ENCODE results near the gene TPK1. TPM values are rescaled to one million over a fixed set of nuclear protein-coding genes. Genes with fewer than 3 reads are reported as not detected.

TPK1 gene
- total RNA-seq, 5 donors from 2014 or later (not counting 1 experiment from before 2014, with no cell fraction given): 19.1 to 31.6 (median 22.0) TPM

DNA sequence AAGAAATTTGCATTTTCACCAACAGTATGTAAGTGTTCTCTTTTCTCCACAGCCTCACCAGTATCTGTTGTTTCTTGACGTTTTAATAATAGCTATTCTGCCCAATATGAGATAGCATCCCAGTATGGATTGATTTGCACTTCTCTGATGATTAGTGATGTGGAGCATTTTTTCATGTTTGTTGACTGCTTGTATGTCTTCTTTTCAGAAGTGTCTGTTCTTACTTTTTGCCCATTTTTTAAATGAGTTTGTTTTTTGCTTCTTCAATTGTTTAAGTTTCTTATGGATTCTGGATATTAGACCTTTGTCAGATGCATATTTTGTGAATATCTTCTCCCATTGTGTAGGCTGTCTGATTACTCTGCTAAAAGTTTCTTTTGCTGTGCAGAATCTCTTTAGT, 12.2 kb upstream of the TPK1 start:
- Mint-ChIP-seq H3K9me3 (peaks cover 7 to 22% (median 12%) of the 10 kb centered on the region in 3 donors), H3K36me3 (peaks cover 3% of the 10 kb centered on the region), H3K27ac (no peak overlapping the region), H3K27me3 (peaks cover 0 to 2% of the 10 kb centered on the region in 2 donors), H3K4me1 (no peaks in the 10 kb centered on the region), H3K4me3 (no peak overlapping the region)
- Histone ChIP-seq H3K27me3 (replicated peaks in 1 of 2; ENCODE audit: control insufficient read depth in 2 of 2, extremely low read depth in 1 of 2, insufficient read depth in 2 of 2, low read length in 1 of 2) (no peaks in the 10 kb centered on the region), H3K4me1 (ENCODE audit: control insufficient read depth in 1 of 2, extremely low read depth in 1 of 2, insufficient read depth in 2 of 2, low read length in 2 of 2) (no peaks in the 10 kb centered on the region), H3K4me3 (ENCODE audit: control insufficient read depth in 1 of 2, extremely low read depth in 1 of 2, low read length in 1 of 2) (no peak overlapping the region), H3K9me3 (no peaks in the 10 kb centered on the region), H3K27ac (ENCODE audit: low read length) (no peak overlapping the region), H3K36me3 (ENCODE audit: control insufficient read depth in 2 of 2, extremely low read depth in 1 of 2, insufficient read depth in 1 of 2, low read length in 1 of 2) (no peaks in the 10 kb centered on the region)
- POLR2A ChIA-PET: interaction anchor here in 1 of 2 donors (0.5 kb wide), 1 partner anchor 167 kb away, joined by 7 read pairs; no protein-coding TSS in a partner anchor
- CTCF ChIA-PET: no interaction called here
- ATAC-seq (replicated peaks in 1 of 4): no peak
- no peak for DNase-seq
- whole genome bisulfite sequencing (ENCODE audit: insufficient coverage): no CpG with 5 or more reads among the region's 1 CpG

DNA sequence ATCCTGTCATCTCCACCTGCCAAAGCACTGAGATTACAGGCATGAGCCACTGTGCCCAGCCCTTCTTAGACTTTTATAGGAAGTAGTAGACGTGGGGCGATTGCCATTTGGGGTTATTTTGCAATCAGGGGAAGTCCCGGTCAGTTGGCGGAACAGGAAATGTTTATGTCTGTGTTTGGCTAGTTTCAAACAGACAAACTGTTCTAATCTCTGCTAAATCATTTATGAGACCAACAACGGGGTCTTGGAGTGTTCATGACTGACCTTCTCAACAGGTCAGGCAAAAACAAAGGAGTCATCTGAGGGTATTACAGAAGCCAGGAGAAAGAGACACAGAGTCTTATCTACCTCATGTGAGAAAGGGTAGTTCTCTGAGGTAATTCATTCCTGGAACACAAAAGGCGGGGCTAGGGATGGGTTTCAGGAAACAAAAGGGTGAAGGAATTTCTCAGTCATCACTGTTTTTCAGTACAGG, 6.6 kb upstream of the TPK1 start:
- ATAC-seq (replicated peaks in 1 of 4): peak in 1 of 4 experiments; percentile 26
- no peak overlapping the region for H3K4me3 ChIP-seq (ENCODE audit: control insufficient read depth in 1 of 2, extremely low read depth in 1 of 2, low read length in 1 of 2)
- H3K9me3 Mint-ChIP-seq: peaks cover 4 to 14% (median 6%) of the 10 kb centered on the region in 3 donors
- no peaks in the 10 kb centered on the region for H3K36me3 Mint-ChIP-seq
- H3K9me3 ChIP-seq: no peaks in the 10 kb centered on the region
- peaks cover 0 to 6% of the 10 kb centered on the region in 2 experiments for H3K4me1 ChIP-seq (ENCODE audit: control insufficient read depth in 1 of 2, extremely low read depth in 1 of 2, insufficient read depth in 2 of 2, low read length in 2 of 2)
- POLR2A ChIA-PET: no interaction called here
- H3K4me1 Mint-ChIP-seq: peaks cover 8 to 17% (median 14%) of the 10 kb centered on the region in 3 donors
- peak in 3 of 35 experiments; percentile 3 to 36 (median 6) for DNase-seq
- H3K4me3 Mint-ChIP-seq: no peak overlapping the region
- CTCF ChIA-PET: no interaction called here
- peak overlapping the region; percentile 68 to 82 for H3K27ac Mint-ChIP-seq
- H3K27me3 ChIP-seq (replicated peaks in 1 of 2; ENCODE audit: control insufficient read depth in 2 of 2, extremely low read depth in 1 of 2, insufficient read depth in 2 of 2, low read length in 1 of 2): no peaks in the 10 kb centered on the region
- 20% methylated on average over 1 of the region's 6 CpGs for WGBS (ENCODE audit: insufficient coverage)
- H3K27me3 Mint-ChIP-seq: no peaks in the 10 kb centered on the region
- H3K27ac ChIP-seq (ENCODE audit: low read length): no peak overlapping the region
- no peaks in the 10 kb centered on the region for H3K36me3 ChIP-seq (ENCODE audit: control insufficient read depth in 2 of 2, extremely low read depth in 1 of 2, insufficient read depth in 1 of 2, low read length in 1 of 2)

DNA sequence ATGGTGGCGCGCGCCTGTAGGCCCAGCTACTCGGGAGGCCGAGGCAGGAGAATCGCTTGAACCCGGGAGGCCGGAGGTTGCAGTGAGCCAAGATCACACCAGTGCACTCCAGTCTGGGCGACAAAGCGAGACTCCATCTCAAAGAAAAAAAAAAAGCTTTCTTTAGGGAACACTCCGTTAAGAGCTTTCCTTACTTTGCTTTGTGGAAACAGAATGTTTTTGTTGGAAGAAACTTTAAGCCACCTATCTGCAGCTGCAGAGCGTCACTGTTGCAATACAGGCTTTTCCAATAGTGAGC, 641 bp upstream of the TPK1 start:
- Histone ChIP-seq H3K27ac (ENCODE audit: low read length) (peak overlapping the region; percentile 94), H3K36me3 (ENCODE audit: control insufficient read depth in 2 of 2, extremely low read depth in 1 of 2, insufficient read depth in 1 of 2, low read length in 1 of 2) (no peaks in the 10 kb centered on the region), H3K4me3 (ENCODE audit: control insufficient read depth in 1 of 2, extremely low read depth in 1 of 2, low read length in 1 of 2) (peak overlapping the region in 1 of 2 donors; percentile 93), H3K27me3 (replicated peaks in 1 of 2; ENCODE audit: control insufficient read depth in 2 of 2, extremely low read depth in 1 of 2, insufficient read depth in 2 of 2, low read length in 1 of 2) (no peaks in the 10 kb centered on the region), H3K9me3 (no peaks in the 10 kb centered on the region), H3K4me1 (ENCODE audit: control insufficient read depth in 1 of 2, extremely low read depth in 1 of 2, insufficient read depth in 2 of 2, low read length in 2 of 2) (peaks cover 13 to 26% of the 10 kb centered on the region in 2 experiments)
- Mint-ChIP-seq H3K36me3 (no peaks in the 10 kb centered on the region), H3K4me3 (peak overlapping the region; percentile 75 to 95 (median 78)), H3K4me1 (peaks cover 34 to 47% (median 40%) of the 10 kb centered on the region in 3 donors), H3K9me3 (peaks cover 6 to 15% (median 10%) of the 10 kb centered on the region in 3 donors), H3K27ac (peak overlapping the region; percentile 93 to 94), H3K27me3 (no peaks in the 10 kb centered on the region)
- 98% methylated on average over 8 of the region's 12 CpGs for WGBS (ENCODE audit: insufficient coverage)
- ChIA-PET CTCF (interaction anchor here (0.5 to 2.8 kb wide), 7 partner anchors 9 to 98 kb away, joined by 3 to 22 read pairs (median 6); no protein-coding TSS in a partner anchor), POLR2A (interaction anchor here (0.6 to 3.0 kb wide), 7 partner anchors 18 to 50 kb away, joined by 3 to 31 read pairs (median 3); no protein-coding TSS in a partner anchor)
- no peak for DNase-seq
- ATAC-seq (replicated peaks in 1 of 4): no peak

DNA sequence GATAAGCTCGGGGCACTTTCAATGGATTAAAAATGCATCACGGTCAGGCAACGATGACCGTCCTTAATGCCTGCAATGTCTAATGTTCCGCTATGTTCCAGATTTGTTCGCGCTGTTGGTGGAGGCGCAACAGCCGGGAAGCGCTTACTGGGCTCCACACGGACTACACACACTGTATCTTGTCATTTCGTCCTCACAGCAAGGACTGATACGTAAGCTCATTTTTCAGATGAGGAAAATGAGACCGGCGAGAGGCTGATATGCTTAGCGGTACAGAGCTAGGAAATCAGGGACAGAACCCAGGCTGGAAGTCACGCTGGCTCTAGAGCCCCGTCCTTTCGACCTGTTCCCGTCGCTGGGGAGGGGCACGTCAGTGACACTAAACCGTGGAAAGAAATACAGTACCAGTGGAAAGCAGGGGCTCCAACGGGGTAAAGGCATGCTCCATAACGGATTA, 670 bp downstream of the TPK1 start:
- Mint-ChIP-seq H3K27me3 (no peaks in the 10 kb centered on the region), H3K4me1 (peaks cover 43 to 60% (median 50%) of the 10 kb centered on the region in 3 donors), H3K9me3 (peaks cover 6 to 15% (median 10%) of the 10 kb centered on the region in 3 donors), H3K27ac (peak overlapping the region; percentile 100), H3K4me3 (peak overlapping the region; percentile 93 to 98 (median 95)), H3K36me3 (peaks cover 5% of the 10 kb centered on the region)
- peak in 12 of 35 experiments; percentile 7 to 64 (median 22) for DNase-seq
- Histone ChIP-seq H3K4me3 (ENCODE audit: control insufficient read depth in 1 of 2, extremely low read depth in 1 of 2, low read length in 1 of 2) (peak overlapping the region; percentile 93 to 98), H3K27me3 (replicated peaks in 1 of 2; ENCODE audit: control insufficient read depth in 2 of 2, extremely low read depth in 1 of 2, insufficient read depth in 2 of 2, low read length in 1 of 2) (no peaks in the 10 kb centered on the region), H3K36me3 (ENCODE audit: control insufficient read depth in 2 of 2, extremely low read depth in 1 of 2, insufficient read depth in 1 of 2, low read length in 1 of 2) (no peaks in the 10 kb centered on the region), H3K4me1 (ENCODE audit: control insufficient read depth in 1 of 2, extremely low read depth in 1 of 2, insufficient read depth in 2 of 2, low read length in 2 of 2) (peaks cover 13 to 31% of the 10 kb centered on the region in 2 experiments), H3K9me3 (no peaks in the 10 kb centered on the region), H3K27ac (ENCODE audit: low read length) (peak overlapping the region; percentile 94)
- ATAC-seq (replicated peaks in 1 of 4): peak; percentile 33 to 52 (median 40)
- ChIA-PET CTCF (interaction anchor here (0.5 to 2.8 kb wide), 12 partner anchors 10 to 97 kb away, joined by 3 to 22 read pairs (median 4); no protein-coding TSS in a partner anchor), POLR2A (interaction anchor here (0.7 to 3.0 kb wide), 13 partner anchors 9 to 50 kb away, joined by 3 to 31 read pairs (median 3); no protein-coding TSS in a partner anchor)
- under 1% methylated on average over 21 of the region's 25 CpGs for WGBS (ENCODE audit: insufficient coverage)

DNA sequence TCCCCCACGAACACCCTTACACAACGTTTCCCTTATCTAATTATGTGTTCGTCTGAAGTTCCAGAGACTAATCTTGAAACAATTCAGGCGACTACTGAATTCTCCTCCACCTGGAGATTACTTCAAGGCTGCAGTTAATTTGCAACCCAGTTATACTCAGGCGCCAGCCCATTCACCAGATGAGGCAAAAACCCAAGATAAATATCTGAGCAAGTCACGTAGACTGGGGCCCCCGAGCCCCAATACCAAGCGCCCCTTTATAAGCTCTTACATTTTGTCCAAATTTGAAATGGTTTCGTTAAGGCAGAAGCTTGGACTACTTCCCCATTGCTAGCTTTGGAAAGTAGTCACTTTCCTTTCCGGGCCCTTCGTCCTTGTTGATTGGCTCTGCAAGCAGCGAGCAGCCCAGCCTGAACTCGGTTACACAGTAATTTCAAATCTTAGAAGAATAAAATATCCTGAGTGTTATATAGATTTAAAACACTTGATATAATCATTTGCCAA, 1.2 kb downstream of the TPK1 start:
- Mint-ChIP-seq H3K36me3 (peaks cover 5% of the 10 kb centered on the region), H3K4me3 (peak overlapping the region; percentile 93 to 98 (median 95)), H3K27me3 (no peaks in the 10 kb centered on the region), H3K9me3 (peaks cover 4 to 15% (median 10%) of the 10 kb centered on the region in 3 donors), H3K27ac (peak overlapping the region; percentile 100), H3K4me1 (peaks cover 48 to 65% (median 55%) of the 10 kb centered on the region in 3 donors)
- DNase-seq: peak in 24 of 35 experiments; percentile 6 to 64 (median 26)
- Histone ChIP-seq H3K36me3 (ENCODE audit: control insufficient read depth in 2 of 2, extremely low read depth in 1 of 2, insufficient read depth in 1 of 2, low read length in 1 of 2) (no peaks in the 10 kb centered on the region), H3K27ac (ENCODE audit: low read length) (peak overlapping the region; percentile 94), H3K4me3 (ENCODE audit: control insufficient read depth in 1 of 2, extremely low read depth in 1 of 2, low read length in 1 of 2) (peak overlapping the region; percentile 93 to 98), H3K27me3 (replicated peaks in 1 of 2; ENCODE audit: control insufficient read depth in 2 of 2, extremely low read depth in 1 of 2, insufficient read depth in 2 of 2, low read length in 1 of 2) (no peaks in the 10 kb centered on the region), H3K9me3 (no peaks in the 10 kb centered on the region), H3K4me1 (ENCODE audit: control insufficient read depth in 1 of 2, extremely low read depth in 1 of 2, insufficient read depth in 2 of 2, low read length in 2 of 2) (peaks cover 13 to 31% of the 10 kb centered on the region in 2 experiments)
- POLR2A ChIA-PET: interaction anchor here (0.7 to 3.0 kb wide), 12 partner anchors 9 to 50 kb away, joined by 3 to 31 read pairs (median 4); no protein-coding TSS in a partner anchor
- WGBS (ENCODE audit: insufficient coverage): 12% methylated on average over 9 of the region's 13 CpGs
- ATAC-seq (replicated peaks in 1 of 4): peak in 2 of 4 experiments; percentile 25 to 27
- CTCF ChIA-PET: interaction anchor here (0.7 to 2.8 kb wide), 7 partner anchors 16 to 96 kb away, joined by 3 to 22 read pairs (median 5); no protein-coding TSS in a partner anchor

DNA sequence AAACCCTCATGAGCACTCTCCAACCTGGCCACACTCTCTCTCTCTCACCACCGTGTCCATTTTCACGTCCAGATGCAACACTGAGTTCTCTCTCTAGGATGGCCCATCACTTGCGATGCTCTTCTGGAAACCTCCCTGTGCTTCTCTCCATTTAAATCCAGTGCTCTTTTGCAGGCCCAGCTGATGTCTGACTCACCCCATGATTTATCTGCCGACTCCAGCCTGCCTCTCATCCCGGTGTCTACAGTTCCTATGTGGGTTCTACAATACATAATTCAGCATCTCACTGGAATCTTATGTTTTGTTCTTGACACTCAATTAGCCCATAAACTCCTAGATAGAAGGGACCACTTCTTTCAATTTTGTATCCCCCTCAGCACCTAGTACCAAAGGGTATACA, 5.0 kb downstream of the TPK1 start:
- WGBS (ENCODE audit: insufficient coverage): 97% methylated on average over 5 of the region's 5 CpGs
- CTCF ChIA-PET: no interaction called here
- Histone ChIP-seq H3K27ac (ENCODE audit: low read length) (peak overlapping the region; percentile 35), H3K9me3 (no peaks in the 10 kb centered on the region), H3K4me1 (ENCODE audit: control insufficient read depth in 1 of 2, extremely low read depth in 1 of 2, insufficient read depth in 2 of 2, low read length in 2 of 2) (peaks cover 9 to 23% of the 10 kb centered on the region in 2 experiments), H3K4me3 (ENCODE audit: control insufficient read depth in 1 of 2, extremely low read depth in 1 of 2, low read length in 1 of 2) (no peak overlapping the region), H3K36me3 (ENCODE audit: control insufficient read depth in 2 of 2, extremely low read depth in 1 of 2, insufficient read depth in 1 of 2, low read length in 1 of 2) (no peaks in the 10 kb centered on the region), H3K27me3 (replicated peaks in 1 of 2; ENCODE audit: control insufficient read depth in 2 of 2, extremely low read depth in 1 of 2, insufficient read depth in 2 of 2, low read length in 1 of 2) (no peaks in the 10 kb centered on the region)
- no peaks in the 10 kb centered on the region for H3K27me3 Mint-ChIP-seq
- H3K9me3 Mint-ChIP-seq: no peaks in the 10 kb centered on the region
- H3K27ac Mint-ChIP-seq: peak overlapping the region; percentile 49 to 60
- peaks cover 8% of the 10 kb centered on the region for H3K36me3 Mint-ChIP-seq
- POLR2A ChIA-PET: interaction anchor here in 1 of 2 donors (1.2 kb wide), 1 partner anchor 36 kb away, joined by 3 read pairs; no protein-coding TSS in a partner anchor
- no peak for DNase-seq
- peaks cover 53 to 68% (median 67%) of the 10 kb centered on the region in 3 donors for H3K4me1 Mint-ChIP-seq
- ATAC-seq (replicated peaks in 1 of 4): no peak
- peak overlapping the region in 1 of 3 donors; percentile 13 for H3K4me3 Mint-ChIP-seq

Measured in T-cell (primary cell).